CMK (cell line): ENCODE measurements around the gene CLIP4.
"Not testable (repeated sequence)": the region's sequence is repeated elsewhere in the genome, so short reads cannot be mapped to it uniquely, and the experiment has no call there.

Experiments used
- DNase-seq: peaks from one replicate; pipeline ENCODE4 v3.0.0-alpha.2; 2010; ENCODE audit warnings: low read depth

CLIP4 gene

GRCh38 chr2:29114946-29115609 is at the start of gene CLIP4:
Gene CLIP4 (plus strand): TSS chr2:29115415. CDS start chr2:29121389, 5,974 bp downstream.
- DNase-seq, result no peak

GRCh38 chr2:29066271-29066860 is 48.8 kb upstream of the CLIP4 start:
- no peak for DNase-seq

DNA sequence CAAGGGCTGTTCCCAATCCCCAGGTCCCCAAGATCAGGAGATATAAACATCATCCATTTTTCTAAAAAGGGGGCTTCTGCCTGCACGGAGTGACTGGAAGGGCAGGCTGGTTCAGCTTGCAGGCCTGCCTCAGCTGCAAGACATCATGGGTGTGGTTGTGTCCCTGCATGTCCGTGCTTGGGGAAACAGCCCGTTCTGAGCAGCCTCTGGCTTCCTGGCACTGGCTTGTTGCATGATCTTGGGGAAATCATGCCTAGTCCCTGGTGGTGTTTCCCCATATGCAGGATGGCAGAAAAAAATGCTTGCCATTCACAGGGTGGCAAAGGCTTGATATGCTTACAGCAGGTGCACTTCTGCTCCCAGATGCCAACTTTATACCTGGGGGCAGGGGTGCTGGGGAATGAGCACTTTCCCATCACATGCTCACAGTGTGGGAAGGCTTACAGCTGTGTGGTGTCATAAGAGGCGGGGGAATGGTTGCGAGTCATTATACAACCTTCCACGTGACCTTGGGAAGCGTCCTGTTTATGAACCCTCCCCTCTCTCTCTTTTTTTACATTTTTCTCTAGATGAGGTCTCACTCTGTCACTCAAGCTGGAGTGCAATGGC is 48.1 kb upstream of the CLIP4 start:
- DNase-seq, result no peak

- DNase-seq, result no peak
Observed at GRCh38 chr2:29068513-29068912, 46.7 kb upstream of the CLIP4 start.

GRCh38 chr2:29070526-29070925 is 44.7 kb upstream of the CLIP4 start:
- DNase-seq, result no peak

- no peak for DNase-seq
Observed at GRCh38 chr2:29071032-29071975, 43.9 kb upstream of the CLIP4 start.

GRCh38 chr2:29072251-29072650 is 43.0 kb upstream of the CLIP4 start:
- DNase-seq, result no peak

GRCh38 chr2:29072971-29073725 is 42.1 kb upstream of the CLIP4 start:
- no peak for DNase-seq

DNA sequence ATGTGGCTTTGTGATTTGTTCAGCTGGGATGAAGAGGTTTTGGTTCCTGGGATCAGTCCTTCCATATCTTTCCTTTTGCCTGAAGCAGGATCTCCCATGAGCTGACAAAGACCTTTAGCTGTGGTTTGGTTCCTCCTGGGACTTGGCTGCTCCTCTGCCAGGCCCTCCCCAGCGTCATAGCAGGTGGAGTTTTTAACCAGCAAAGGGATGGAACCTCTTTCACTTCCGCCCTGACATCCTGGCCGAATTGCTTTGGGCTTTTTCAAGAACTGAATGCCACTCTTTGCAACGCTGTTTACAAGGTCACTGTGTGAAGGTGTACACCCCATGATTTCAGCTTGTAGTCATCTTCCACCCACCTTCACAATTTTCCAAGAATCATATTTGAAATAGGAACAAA is 41.3 kb upstream of the CLIP4 start:
- DNase-seq, result no peak

DNA sequence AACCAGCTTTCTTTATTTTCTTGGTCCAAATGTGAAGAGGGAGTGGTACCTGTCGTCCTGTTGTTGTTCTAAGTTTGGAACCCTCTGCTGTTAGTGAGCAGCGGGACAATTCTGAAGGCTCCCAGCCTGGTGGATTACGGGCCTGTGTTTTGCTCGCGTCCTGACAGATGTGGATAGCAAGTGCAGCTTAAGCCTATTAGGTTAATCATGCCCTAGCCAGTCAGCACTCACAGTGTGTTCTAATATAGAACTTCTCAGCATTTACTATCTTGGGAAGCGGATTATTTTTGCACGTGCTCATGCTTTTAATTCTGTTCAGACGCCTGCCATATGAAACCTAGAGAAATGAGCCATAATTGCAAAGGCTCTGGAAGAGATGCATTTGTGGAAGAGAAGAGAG is 40.8 kb upstream of the CLIP4 start, which contains the start of gene PCARE:
Gene PCARE, minus strand, starts transcription at position 113 of the 400 bp plus-strand sequence. CDS start 262 bp downstream, outside the sequence.
- no peak for DNase-seq

GRCh38 chr2:29075894-29076705 is 39.1 kb upstream of the CLIP4 start:
- DNase-seq, result no peak

- DNase-seq, result no peak
Observed at GRCh38 chr2:29079887-29080286, 35.3 kb upstream of the CLIP4 start.

DNA sequence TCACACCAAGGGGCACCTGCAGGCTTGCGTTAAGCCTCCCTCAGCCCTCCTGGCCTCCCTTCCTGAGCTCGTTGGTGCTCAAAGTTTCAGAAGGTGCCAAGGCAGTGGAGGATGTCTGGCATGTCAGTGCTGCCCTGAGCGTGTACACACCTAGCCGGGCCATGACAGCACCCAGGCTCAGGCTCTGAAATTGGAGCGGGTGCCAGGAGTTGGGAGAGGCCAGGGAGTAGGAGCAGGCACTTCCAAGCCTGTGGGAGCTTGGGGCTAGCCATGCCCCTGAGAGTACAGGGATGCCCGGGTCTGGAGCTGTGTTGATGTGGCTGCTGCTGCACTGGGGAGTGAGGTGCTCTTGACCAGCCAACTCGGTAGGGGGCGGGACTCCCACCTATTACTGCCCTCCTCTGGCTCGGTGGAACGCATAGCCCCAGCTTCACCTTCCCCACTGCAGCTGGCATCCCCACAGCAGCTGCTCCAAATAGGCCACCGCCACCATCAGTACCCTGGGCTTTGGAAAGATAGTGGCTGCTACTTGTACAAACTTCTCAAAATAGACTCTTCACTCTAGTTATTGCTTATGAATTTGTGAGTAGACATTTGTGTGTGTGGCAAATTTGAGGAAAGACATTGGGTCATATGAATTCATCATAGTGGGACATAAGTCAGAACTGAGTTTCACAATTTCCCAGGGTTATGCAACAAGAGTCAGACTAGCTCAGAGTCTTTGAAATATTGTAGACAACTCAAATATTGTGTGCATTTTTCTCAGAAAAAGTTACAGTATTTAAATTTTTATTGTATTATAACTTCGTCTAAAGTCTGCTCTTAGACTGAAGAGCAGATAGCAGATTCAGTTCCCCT is 34.1 kb upstream of the CLIP4 start:
- no peak for DNase-seq

DNA sequence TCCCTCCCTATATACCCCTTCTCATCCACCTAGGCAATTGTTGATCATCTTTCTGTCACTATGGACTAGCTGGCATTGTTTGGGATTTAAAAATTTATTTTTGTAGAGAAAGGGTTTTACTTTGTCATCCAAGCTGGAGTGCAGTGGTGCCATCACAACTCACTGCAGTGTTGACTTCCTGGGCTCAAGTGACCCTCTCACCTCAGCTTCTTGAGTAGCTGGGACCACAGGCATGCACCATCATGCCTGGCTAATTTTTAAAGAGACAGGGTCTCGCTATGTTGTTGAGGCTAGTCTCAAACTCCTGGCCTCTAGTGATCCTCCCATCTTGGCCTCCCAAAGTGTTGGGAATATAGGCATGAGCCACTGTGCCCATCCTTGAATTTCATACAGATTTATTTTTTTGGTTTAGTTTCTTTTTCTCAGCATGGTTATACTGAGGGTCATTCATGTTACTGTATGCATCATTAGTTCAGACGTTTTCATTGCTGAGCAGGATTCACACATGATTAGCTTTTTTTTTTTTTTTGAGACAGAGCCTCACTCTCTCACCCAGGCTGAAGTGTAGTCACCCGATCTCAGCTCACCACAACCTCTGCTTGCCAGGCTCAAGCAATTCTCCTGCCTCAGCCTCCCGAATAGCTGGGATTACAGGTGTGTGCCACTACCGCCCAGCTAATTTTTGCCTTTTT is 32.3 kb upstream of the CLIP4 start:
- no peak for DNase-seq

DNA sequence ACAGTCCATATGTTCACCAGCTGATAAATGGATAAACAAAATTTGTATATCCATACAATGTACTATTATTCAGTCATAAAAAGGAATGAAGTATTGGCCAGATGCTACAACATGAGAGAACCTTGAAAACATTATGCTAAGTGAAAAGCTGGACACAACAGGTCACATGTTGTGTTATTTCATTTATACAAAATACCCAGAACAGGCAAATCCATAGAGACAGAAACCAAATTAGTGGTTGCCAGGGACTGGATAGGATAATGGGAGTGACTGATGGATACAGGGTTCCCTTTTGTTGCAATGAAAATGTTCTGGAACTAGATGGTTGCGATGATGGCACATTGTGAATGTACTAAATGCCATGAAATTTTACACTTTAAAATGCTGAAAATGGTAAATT is 30.7 kb upstream of the CLIP4 start:
- DNase-seq, result no peak

GRCh38 chr2:29090311-29090710 is 24.9 kb upstream of the CLIP4 start:
- DNase-seq, result not testable (repeated sequence)

- no peak for DNase-seq
Observed at GRCh38 chr2:29096969-29097368, 18.2 kb upstream of the CLIP4 start.

DNA sequence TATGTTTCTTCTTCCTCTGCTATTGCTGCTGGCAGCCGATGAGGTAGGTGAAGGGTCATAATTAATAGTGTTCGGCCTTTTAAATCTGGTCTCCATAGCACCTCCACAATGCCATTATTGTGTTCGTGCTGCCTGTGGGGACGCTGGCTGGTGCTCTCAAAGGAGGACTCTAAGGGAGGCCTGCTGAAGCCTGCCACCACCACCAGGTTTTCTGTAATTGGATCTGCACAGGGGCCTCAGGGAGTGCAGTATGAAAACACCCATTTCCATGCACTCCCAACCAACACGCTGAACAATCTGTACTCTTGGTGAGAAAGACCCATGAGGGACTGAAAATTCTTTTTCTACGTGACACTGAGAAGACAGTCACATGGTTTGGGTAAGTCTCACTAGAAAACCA is 17.6 kb upstream of the CLIP4 start:
- no peak for DNase-seq

DNA sequence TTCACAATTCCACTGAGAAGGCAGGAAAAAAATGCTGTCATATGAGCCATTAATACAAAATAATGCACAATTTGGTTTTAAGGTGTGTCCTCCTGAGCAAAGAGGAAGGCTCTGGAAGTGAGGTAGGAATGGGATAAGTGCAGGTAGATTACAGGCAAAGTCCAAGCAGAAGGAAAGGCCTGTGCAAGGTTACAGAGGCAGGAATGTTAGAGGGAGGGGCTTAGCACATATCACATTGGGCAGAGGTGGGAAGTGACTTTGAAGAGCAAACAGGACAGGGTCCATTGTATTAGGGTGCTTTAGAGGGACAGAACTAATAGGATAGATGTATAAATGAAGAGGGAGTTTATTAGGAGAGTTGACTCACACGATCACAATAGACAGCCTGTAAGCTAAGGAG is 14.7 kb upstream of the CLIP4 start:
- DNase-seq, result no peak
